OCI-LY7 (cell line): Measurements from ENCODE around the gene TRIM54. TPM values are rescaled to one million over a fixed set of nuclear protein-coding genes. Genes with fewer than 3 reads are reported as not detected.

Source experiments
- BruUV-seq: library from RNA; stranded (reverse); fragments of 400-500 nt; replicated peaks from 2 replicates; lab custom pipeline; 2021; lab: Mats Ljungman, UMichigan
- CTCF ChIA-PET: fragments of 300-600 bp; sonication (Branson Sonifier 250); formaldehyde crosslinking; loops from one replicate; lab custom pipeline; 2022; ENCODE audit warnings: antibody characterized with exemption; ENCODE audit not compliant: unreplicated experiment; lab: Charles Lee
- POLR2A ChIA-PET: fragments of 300-600 bp; sonication (Branson Sonifier 250); formaldehyde crosslinking; loops from one replicate; lab custom pipeline; 2022; ENCODE audit warnings: antibody characterized with exemption; lab: Charles Lee
- DNase-seq: peaks from one replicate; pipeline ENCODE4 v3.0.0-alpha.2; 2015; ENCODE audit warnings: low spot score
- H2AFZ ChIP-seq: fragments of 200-600 bp; sonication (generic), shearing (Covaris generic); 2 replicates; pipeline ENCODE4 v1.6.1; 2014; ENCODE audit warnings: mild to moderate bottlenecking, antibody characterized with exemption, low read length, moderate library complexity
- H3K27ac ChIP-seq: fragments of 200-600 bp; sonication (generic); 2 replicates; pipeline ENCODE4 v1.5.1; 2014; ENCODE audit warnings: mixed run types, low read depth, mild to moderate bottlenecking, moderate library complexity, low read length, inconsistent platforms; ENCODE audit not compliant: poor library complexity, severe bottlenecking
- H3K36me3 ChIP-seq: fragments of 200-600 bp; sonication (generic); 2 replicates; pipeline ENCODE4 v1.6.1; 2014; ENCODE audit warnings: mild to moderate bottlenecking, antibody characterized with exemption, low read length, moderate library complexity, mixed read lengths; ENCODE audit not compliant: insufficient read depth
- H3K4me1 ChIP-seq: fragments of 200-600 bp; sonication (generic); 2 replicates; pipeline ENCODE4 v1.5.1; 2014; ENCODE audit warnings: mild to moderate bottlenecking, low read length; ENCODE audit not compliant: insufficient read depth, poor library complexity, severe bottlenecking
- H3K4me2 ChIP-seq: fragments of 200-600 bp; sonication (generic); 2 replicates; pipeline ENCODE4 v1.6.1; 2014; ENCODE audit warnings: mild to moderate bottlenecking, low read length
- H3K4me3 ChIP-seq: fragments of 200-600 bp; sonication (generic); 2 replicates; pipeline ENCODE4 v1.5.1; 2014; ENCODE audit warnings: mild to moderate bottlenecking, low read depth, low read length; ENCODE audit not compliant: poor library complexity, severe bottlenecking
- H3K79me2 ChIP-seq: fragments of 200-600 bp; sonication (generic); 2 replicates; pipeline ENCODE4 v1.6.1; 2016; ENCODE audit warnings: low read depth, mild to moderate bottlenecking, low read length, moderate library complexity, mixed read lengths; ENCODE audit not compliant: insufficient read depth
- H3K9me2 ChIP-seq: fragments of 200-600 bp; sonication (generic); 2 replicates; pipeline ENCODE4 v1.6.1; 2016; ENCODE audit warnings: mild to moderate bottlenecking, low read length, mixed read lengths; ENCODE audit not compliant: insufficient read depth
- H3K9me3 ChIP-seq: fragments of 200-600 bp; sonication (generic); 2 replicates; pipeline ENCODE4 v1.6.1; 2014; ENCODE audit warnings: mild to moderate bottlenecking, mixed run types, low read length, mixed read lengths
- H4K20me1 ChIP-seq: fragments of 200-600 bp; sonication (generic); 2 replicates; pipeline ENCODE4 v1.6.1; 2014; ENCODE audit warnings: mild to moderate bottlenecking, antibody characterized with exemption, low read length, moderate library complexity, mixed read lengths; ENCODE audit not compliant: insufficient read depth
- CTCF ChIP-seq: fragments of 200-600 bp; sonication (generic); conservative IDR thresholded peaks from 2 replicates; pipeline ENCODE4 v1.5.1; 2014; ENCODE audit warnings: mild to moderate bottlenecking, antibody characterized with exemption, low read length, moderate library complexity, mixed read lengths
- EZH2phosphoT487 ChIP-seq: fragments of 200-600 bp; sonication (generic); IDR thresholded peaks from 2 replicates; pipeline ENCODE4 v1.6.1; 2018; ENCODE audit warnings: low read depth, borderline replicate concordance, mild to moderate bottlenecking, mixed run types, antibody characterized with exemption, low read length, moderate library complexity, mixed read lengths
- intact Hi-C: fragments of 100-400 bp; cut with micrococcal nuclease; formaldehyde crosslinking; loops from one replicate; pipeline ENCODE4 v1.10.0; 2022; ENCODE audit not compliant: unreplicated experiment
- total RNA-seq, 2 experiments: library from RNA; depleted of rRNA in 1 of 2; stranded (reverse); fragments of >200 nt in 1 of 2; shearing (Covaris generic) in 1 of 2; gene quantifications; 2 replicates each; pipeline ENCODE4 v1.2.3, GENCODE V29; 2014 to 2022

Gene TRIM54
- total RNA-seq, 2 experiments from 2014 or later = 6.4 to 18.8 TPM

- no TSS peak for BruUV-seq
- H3K79me2 ChIP-seq = no peaks in the 10 kb centered on the region
- POLR2A ChIA-PET = no interaction called here
Measured at GRCh38 chr2:27238976-27239375, 43.3 kb upstream of the TRIM54 start.

GRCh38 chr2:27240406-27240805, 41.8 kb upstream of the TRIM54 start:
- Histone ChIP-seq H3K9me2 (no peaks in the 10 kb centered on the region), H4K20me1 (no peaks in the 10 kb centered on the region), H3K4me1 (no peaks in the 10 kb centered on the region), H3K27ac (no peak overlapping the region), H3K36me3 (peaks cover 100% of the 10 kb centered on the region), H3K9me3 (no peaks in the 10 kb centered on the region), H3K4me3 (no peak overlapping the region), H3K79me2 (no peaks in the 10 kb centered on the region), H3K4me2 (no peak overlapping the region), H2AFZ (no peak overlapping the region)
- DNase-seq = no peak
- no peak for TF ChIP-seq EZH2phosphoT487
- no peak for TF ChIP-seq CTCF
- ChIA-PET POLR2A (no interaction called here), CTCF (no interaction called here)
- BruUV-seq = no TSS peak
- intact Hi-C loops = no loop called here

More at GRCh38 chr2:27238976-27239375, 43.3 kb upstream of the TRIM54 start:
- Histone ChIP-seq H3K27ac (no peak overlapping the region), H3K9me3 (no peaks in the 10 kb centered on the region), H3K4me3 (no peak overlapping the region), H3K9me2 (no peaks in the 10 kb centered on the region), H3K36me3 (peaks cover 100% of the 10 kb centered on the region), H3K4me1 (no peaks in the 10 kb centered on the region), H3K4me2 (no peak overlapping the region), H4K20me1 (no peaks in the 10 kb centered on the region), H2AFZ (no peak overlapping the region)
- CTCF ChIA-PET = no interaction called here
- intact Hi-C loops = no loop called here
- no peak for TF ChIP-seq CTCF
- no peak for TF ChIP-seq EZH2phosphoT487
- no peak for DNase-seq

- TF ChIP-seq EZH2phosphoT487 = no peak
- no peak for TF ChIP-seq CTCF
- Histone ChIP-seq H3K36me3 (peaks cover 90% of the 10 kb centered on the region), H4K20me1 (no peaks in the 10 kb centered on the region), H2AFZ (no peak overlapping the region), H3K4me3 (no peak overlapping the region), H3K27ac (no peak overlapping the region), H3K9me2 (no peaks in the 10 kb centered on the region), H3K4me1 (no peaks in the 10 kb centered on the region), H3K79me2 (no peaks in the 10 kb centered on the region), H3K4me2 (no peak overlapping the region), H3K9me3 (no peaks in the 10 kb centered on the region)
- ChIA-PET POLR2A (interaction anchor here (0.6 to 1.3 kb wide), 3 partner anchors 9 to 133 kb away, joined by 3 to 4 read pairs (median 3); no protein-coding TSS in a partner anchor), CTCF (no interaction called here)
- intact Hi-C loops = no loop called here
- no peak for DNase-seq
- no TSS peak for BruUV-seq
Measured at GRCh38 chr2:27241761-27242613, 40.2 kb upstream of the TRIM54 start.
